Measurements from ENCODE around the gene BLVRA. TPM values are rescaled to one million over a fixed set of nuclear protein-coding genes. Genes with fewer than 3 reads are reported as not detected.
"Not testable (repeated sequence)": the region's sequence is repeated elsewhere in the genome, so short reads cannot be mapped to it uniquely, and the experiment has no call there.

BLVRA gene
- total RNA-seq, 1 donor from 2014 or later, result 65.6 TPM

DNA sequence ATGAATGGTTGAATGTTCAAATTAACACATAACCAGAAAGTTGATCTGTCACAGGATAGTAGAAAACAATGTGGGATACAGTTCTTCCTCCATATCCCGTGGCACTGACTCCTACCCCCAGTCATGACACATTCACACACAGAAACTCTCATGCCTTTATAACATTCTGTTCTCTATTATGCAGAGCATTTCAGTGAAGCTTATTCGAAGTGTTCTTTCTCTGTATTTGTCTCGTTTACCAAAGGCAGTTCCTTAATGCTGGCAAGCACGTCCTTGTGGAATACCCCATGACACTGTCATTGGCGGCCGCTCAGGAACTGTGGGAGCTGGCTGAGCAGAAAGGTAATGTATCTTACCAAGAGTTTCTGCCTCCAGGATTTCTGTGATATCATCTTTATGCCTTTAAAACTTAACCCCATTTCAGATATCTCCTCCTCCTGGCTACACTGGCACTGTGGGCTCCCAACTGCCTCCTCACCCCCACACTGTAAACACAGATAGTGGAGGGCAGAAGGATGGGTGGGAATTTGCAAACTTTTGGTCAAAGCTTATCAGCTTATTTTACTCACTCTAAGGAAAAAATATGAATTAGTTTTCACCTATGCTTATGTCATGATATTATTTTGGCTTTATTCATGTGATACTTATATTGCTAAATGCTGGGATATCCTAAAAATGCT, 34.1 kb downstream of the BLVRA start:
- no peak for DNase-seq (ENCODE audit: extremely low spot score in 2 of 2)
- no peak overlapping the region for H3K4me3 ChIP-seq
- intact Hi-C loops (cut with DNase I), result no loop called here
- TF ChIP-seq, protein P1, sequence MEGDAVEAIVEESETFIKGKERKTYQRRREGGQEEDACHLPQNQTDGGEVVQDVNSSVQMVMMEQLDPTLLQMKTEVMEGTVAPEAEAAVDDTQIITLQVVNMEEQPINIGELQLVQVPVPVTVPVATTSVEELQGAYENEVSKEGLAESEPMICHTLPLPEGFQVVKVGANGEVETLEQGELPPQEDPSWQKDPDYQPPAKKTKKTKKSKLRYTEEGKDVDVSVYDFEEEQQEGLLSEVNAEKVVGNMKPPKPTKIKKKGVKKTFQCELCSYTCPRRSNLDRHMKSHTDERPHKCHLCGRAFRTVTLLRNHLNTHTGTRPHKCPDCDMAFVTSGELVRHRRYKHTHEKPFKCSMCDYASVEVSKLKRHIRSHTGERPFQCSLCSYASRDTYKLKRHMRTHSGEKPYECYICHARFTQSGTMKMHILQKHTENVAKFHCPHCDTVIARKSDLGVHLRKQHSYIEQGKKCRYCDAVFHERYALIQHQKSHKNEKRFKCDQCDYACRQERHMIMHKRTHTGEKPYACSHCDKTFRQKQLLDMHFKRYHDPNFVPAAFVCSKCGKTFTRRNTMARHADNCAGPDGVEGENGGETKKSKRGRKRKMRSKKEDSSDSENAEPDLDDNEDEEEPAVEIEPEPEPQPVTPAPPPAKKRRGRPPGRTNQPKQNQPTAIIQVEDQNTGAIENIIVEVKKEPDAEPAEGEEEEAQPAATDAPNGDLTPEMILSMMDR (IDR thresholded peaks at IDR 0.05), result no peak
- TF ChIP-seq POLR2AphosphoS5 (IDR thresholded peaks at IDR 0.05; ENCODE audit: insufficient read depth in 1 of 2, low read depth in 1 of 2) (no peak), POLR2A (IDR thresholded peaks at IDR 0.05) (no peak)
- no peaks in the 10 kb centered on the region for H3K4me1 ChIP-seq
- no peaks in the 10 kb centered on the region for H3K9me3 ChIP-seq
- H3K27me3 ChIP-seq, result no peaks in the 10 kb centered on the region
- H3K27ac ChIP-seq, result no peak overlapping the region
- peaks cover 0 to 69% of the 10 kb centered on the region in 2 donors for H3K36me3 ChIP-seq

DNA sequence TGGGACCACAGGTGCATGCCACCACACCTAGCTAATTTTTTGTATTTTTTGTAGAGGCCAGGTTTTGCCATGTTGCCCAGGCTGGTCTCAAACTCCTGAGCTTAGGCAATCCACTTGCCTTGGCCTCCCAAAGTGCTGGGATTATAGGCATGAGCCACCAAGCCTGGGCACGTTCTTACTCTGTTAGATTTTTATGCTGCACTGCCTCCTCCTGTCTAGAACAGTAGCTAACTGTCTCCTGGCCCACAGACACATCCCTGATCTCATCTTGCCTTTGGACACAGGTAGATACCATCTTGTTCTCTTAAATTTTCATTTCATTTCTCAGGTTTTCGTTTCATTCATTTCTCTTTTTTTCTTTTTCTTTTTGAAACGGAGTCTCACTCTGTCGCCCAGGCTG, 41.1 kb downstream of the BLVRA start:
- H3K36me3 ChIP-seq, result peaks cover 0 to 37% of the 10 kb centered on the region in 2 donors
- no peaks in the 10 kb centered on the region for H3K9me3 ChIP-seq
- H3K4me1 ChIP-seq, result no peaks in the 10 kb centered on the region
- intact Hi-C loops (cut with DNase I), result no loop called here
- no peak for TF ChIP-seq POLR2AphosphoS5 (IDR thresholded peaks at IDR 0.05; ENCODE audit: insufficient read depth in 1 of 2, low read depth in 1 of 2)
- TF ChIP-seq, protein P1 (IDR thresholded peaks at IDR 0.05), result no peak
- no peak for TF ChIP-seq POLR2A (IDR thresholded peaks at IDR 0.05)
- no peak overlapping the region for H3K27ac ChIP-seq
- no peak for DNase-seq (ENCODE audit: extremely low spot score in 2 of 2)
- H3K4me3 ChIP-seq, result no peak overlapping the region
- no peaks in the 10 kb centered on the region for H3K27me3 ChIP-seq

- Histone ChIP-seq H3K36me3 (peaks cover 0 to 38% of the 10 kb centered on the region in 2 donors), H3K4me1 (no peaks in the 10 kb centered on the region), H3K9me3 (no peaks in the 10 kb centered on the region), H3K27ac (no peak overlapping the region), H3K4me3 (no peak overlapping the region), H3K27me3 (no peaks in the 10 kb centered on the region)
- no peak for DNase-seq (ENCODE audit: extremely low spot score in 2 of 2)
- TF ChIP-seq POLR2AphosphoS5 (IDR thresholded peaks at IDR 0.05; ENCODE audit: insufficient read depth in 1 of 2, low read depth in 1 of 2) (no peak), POLR2A (IDR thresholded peaks at IDR 0.05) (no peak)
- TF ChIP-seq, protein P1 (IDR thresholded peaks at IDR 0.05), result no peak
- intact Hi-C loops (cut with DNase I), result no loop called here
Measured at GRCh38 chr7:43803865-43804264, 45.4 kb downstream of the BLVRA start.

DNA sequence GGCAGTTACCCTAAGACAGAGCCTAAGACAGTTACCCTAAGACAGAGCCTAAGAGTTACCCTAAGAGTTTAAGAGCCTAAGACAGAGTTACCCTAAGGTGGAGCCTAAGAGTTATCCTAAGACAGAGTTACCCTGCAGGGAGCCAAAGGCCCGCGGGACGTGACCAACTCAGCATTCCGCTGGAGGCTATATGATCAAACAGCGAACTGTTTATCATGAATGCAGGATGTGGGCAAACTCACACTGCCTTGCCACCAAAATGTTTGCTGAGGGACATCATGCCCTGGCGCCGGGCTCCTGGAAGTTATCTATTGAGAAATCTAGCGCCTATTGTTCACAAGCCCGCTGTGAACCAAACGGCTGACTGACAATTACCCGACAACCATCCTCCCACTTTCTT, 49.9 kb downstream of the BLVRA start:
- Histone ChIP-seq H3K4me1 (no peaks in the 10 kb centered on the region), H3K36me3 (peaks cover 0 to 23% of the 10 kb centered on the region in 2 donors), H3K27ac (no peak overlapping the region), H3K4me3 (no peak overlapping the region), H3K27me3 (no peaks in the 10 kb centered on the region), H3K9me3 (no peaks in the 10 kb centered on the region)
- TF ChIP-seq, protein P1 (IDR thresholded peaks at IDR 0.05), result no peak
- TF ChIP-seq POLR2A (IDR thresholded peaks at IDR 0.05) (no peak), POLR2AphosphoS5 (IDR thresholded peaks at IDR 0.05; ENCODE audit: insufficient read depth in 1 of 2, low read depth in 1 of 2) (no peak)
- no peak for DNase-seq (ENCODE audit: extremely low spot score in 2 of 2)
- intact Hi-C loops (cut with DNase I), result no loop called here

- H3K4me1 ChIP-seq; H3K4me3 ChIP-seq; H3K27ac ChIP-seq; H3K9me3 ChIP-seq; intact Hi-C loops (cut with DNase I); H3K36me3 ChIP-seq; H3K27me3 ChIP-seq; DNase-seq (ENCODE audit: extremely low spot score in 2 of 2): not testable (repeated sequence)
Measured at GRCh38 chr7:43810195-43810941, 51.9 kb downstream of the BLVRA start.
